GM18870 (cell line): ENCODE data around the gene EML6.

Source experiments
- ATAC-seq: cut with Tn5 transposase; IDR thresholded peaks from one replicate; pipeline ENCODE4 v1.9.1; 2021; ENCODE audit warnings: moderate library complexity; ENCODE audit not compliant: unreplicated experiment

Gene EML6

GRCh38 chr2:54936766-54937165 is 213.3 kb downstream of the EML6 start:
- no peak for ATAC-seq

GRCh38 chr2:54939446-54940118 is 216.1 kb downstream of the EML6 start:
- ATAC-seq: no peak

GRCh38 chr2:54940723-54941122 is 217.3 kb downstream of the EML6 start:
- no peak for ATAC-seq

- ATAC-seq: no peak
Measured at GRCh38 chr2:54941248-54941984, 218.0 kb downstream of the EML6 start.

- ATAC-seq: no peak
Measured at GRCh38 chr2:54942373-54942772, 218.9 kb downstream of the EML6 start.

GRCh38 chr2:54944724-54945326 is 221.4 kb downstream of the EML6 start:
- no peak for ATAC-seq

- peak; percentile 48 for ATAC-seq
Measured at GRCh38 chr2:54945391-54946219, 222.1 kb downstream of the EML6 start.

GRCh38 chr2:54946220-54946805 is 222.9 kb downstream of the EML6 start:
- ATAC-seq: no peak

GRCh38 chr2:54947136-54947535 is 223.7 kb downstream of the EML6 start:
- ATAC-seq: no peak

- ATAC-seq: no peak
Measured at GRCh38 chr2:54947646-54948045, 224.2 kb downstream of the EML6 start.

- no peak for ATAC-seq
Measured at GRCh38 chr2:54948120-54948519, 224.7 kb downstream of the EML6 start.

- no peak for ATAC-seq
Measured at GRCh38 chr2:54949431-54949830, 226.0 kb downstream of the EML6 start.

GRCh38 chr2:54950811-54951210 is 227.3 kb downstream of the EML6 start:
- ATAC-seq: no peak

GRCh38 chr2:54952425-54952824 is 229.0 kb downstream of the EML6 start:
- no peak for ATAC-seq

GRCh38 chr2:54952978-54953456 is 229.6 kb downstream of the EML6 start:
- ATAC-seq: no peak

- ATAC-seq: no peak
Measured at GRCh38 chr2:54954158-54954557, 230.7 kb downstream of the EML6 start.

- no peak for ATAC-seq
Measured at GRCh38 chr2:54954705-54955357, 231.4 kb downstream of the EML6 start.

- no peak for ATAC-seq
Measured at GRCh38 chr2:54955358-54956110, 232.1 kb downstream of the EML6 start.

- no peak for ATAC-seq
Measured at GRCh38 chr2:54956111-54956627, 232.7 kb downstream of the EML6 start.
